HepG2 (cell line): ENCODE data around the gene MAN2B2. TPM values are rescaled to one million over a fixed set of nuclear protein-coding genes. Genes with fewer than 3 reads are reported as not detected.

ENCODE experiments used
- ARHGAP35 ChIP-seq: sonication (generic); formaldehyde crosslinking; IDR thresholded peaks from 2 replicates; pipeline ENCODE4 v1.9.0; 2022; ENCODE audit warnings: mild to moderate bottlenecking, inconsistent platforms, moderate library complexity, missing genetic modification reagents, borderline replicate concordance
- ATRX ChIP-seq: sonication (generic); formaldehyde crosslinking; IDR thresholded peaks from 2 replicates; pipeline ENCODE4 v1.4.0; 2020; ENCODE audit warnings: missing genetic modification reagents, borderline replicate concordance
- BCL6 ChIP-seq: IDR thresholded peaks from 2 replicates; pipeline ENCODE4 v1.6.1; 2016; ENCODE audit warnings: missing genetic modification reagents, missing compliant biosample characterization
- FOXJ3 ChIP-seq: sonication (generic); formaldehyde crosslinking; IDR thresholded peaks from 2 replicates; pipeline ENCODE4 v1.4.0; 2020; ENCODE audit warnings: missing genetic modification reagents, mild to moderate bottlenecking, borderline replicate concordance
- HDAC2 ChIP-seq: sonication (generic); formaldehyde crosslinking; IDR thresholded peaks from 2 replicates; pipeline ENCODE4 v1.4.0; 2020; ENCODE audit warnings: missing genetic modification reagents
- HES4 ChIP-seq: sonication (generic); formaldehyde crosslinking; IDR thresholded peaks from 2 replicates; pipeline ENCODE4 v1.9.0; 2021; ENCODE audit warnings: mild to moderate bottlenecking, missing genetic modification reagents, borderline replicate concordance
- JUN ChIP-seq: sonication (generic); formaldehyde crosslinking; IDR thresholded peaks from 2 replicates; pipeline ENCODE4 v1.4.0; 2020; ENCODE audit warnings: mild to moderate bottlenecking, missing genetic modification reagents
- KDM5A ChIP-seq: fragments of 200-600 bp; sonication (generic); IDR thresholded peaks from 2 replicates; pipeline ENCODE4 v1.7.0; 2018; ENCODE audit warnings: antibody characterized with exemption, mild to moderate bottlenecking, low read length, borderline replicate concordance
- MTA3 ChIP-seq: sonication (generic); formaldehyde crosslinking; IDR thresholded peaks from 2 replicates; pipeline ENCODE4 v1.4.0; 2020; ENCODE audit warnings: missing genetic modification reagents
- ONECUT2 ChIP-seq: sonication (generic); formaldehyde crosslinking; IDR thresholded peaks from 2 replicates; pipeline ENCODE4 v1.4.0; 2020; ENCODE audit warnings: missing genetic modification reagents
- PAWR ChIP-seq: sonication (generic); formaldehyde crosslinking; IDR thresholded peaks from 2 replicates; pipeline ENCODE4 v1.4.0; 2020; ENCODE audit warnings: missing genetic modification reagents, mild to moderate bottlenecking, borderline replicate concordance
- SMC3 ChIP-seq: IDR thresholded peaks from 2 replicates; pipeline ENCODE4 v1.6.1; 2011; ENCODE audit warnings: low read length, improper control_type of control experiment
- TBX3 ChIP-seq: fragments of 450-650 bp; IDR thresholded peaks from 2 replicates; pipeline ENCODE4 v1.6.1; 2017; ENCODE audit warnings: antibody characterized with exemption, mild to moderate bottlenecking, inconsistent platforms, borderline replicate concordance
- TEAD2 ChIP-seq: sonication (generic); formaldehyde crosslinking; IDR thresholded peaks from 2 replicates; pipeline ENCODE4 v1.9.0; 2021; ENCODE audit warnings: missing genetic modification reagents
- ZNF160 ChIP-seq: sonication (generic); formaldehyde crosslinking; IDR thresholded peaks from 2 replicates; pipeline ENCODE4 v1.8.0; 2022; ENCODE audit warnings: mild to moderate bottlenecking, inconsistent platforms, missing genetic modification reagents
- ZNF207 ChIP-seq: fragments of 450-650 bp; IDR thresholded peaks from 2 replicates; pipeline ENCODE4 v1.6.1; 2016; ENCODE audit warnings: antibody characterized with exemption, borderline replicate concordance
- ZNF331 ChIP-seq: sonication (generic); formaldehyde crosslinking; IDR thresholded peaks from 2 replicates; pipeline ENCODE4 v1.4.0; 2020; ENCODE audit warnings: missing genetic modification reagents
- ZNF546 ChIP-seq: sonication (generic); formaldehyde crosslinking; conservative IDR thresholded peaks from 2 replicates; pipeline ENCODE4 v1.8.1; 2023; ENCODE audit warnings: mild to moderate bottlenecking, missing genetic modification reagents
- ZSCAN29 ChIP-seq: sonication (generic); formaldehyde crosslinking; conservative IDR thresholded peaks from 2 replicates; pipeline ENCODE4 v1.4.0; 2020; ENCODE audit warnings: mild to moderate bottlenecking, missing genetic modification reagents
- polyA plus RNA-seq, 8 experiments: library from polyadenylated mRNA; depleted of rRNA in 3 of 8; stranded (reverse) in 7 of 8; unstranded in 1 of 8; fragments of >200 nt; fragmentation: Illumina TruSeq in 4 of 8; extraction: Trizol in 4 of 8; gene quantifications; 2 replicates each; pipeline versions ENCODE4 v1.2.1 to v1.2.3, GENCODE V29; 2011 to 2016; ENCODE audit warnings: low read depth in 4 of 8, missing spikeins in 1 of 8, mixed read lengths in 1 of 8; ENCODE audit not compliant: insufficient read depth in 1 of 8
- total RNA-seq, 5 experiments: library from RNA; depleted of rRNA; stranded (reverse); fragments of >200 nt; fragmentation: Illumina TruSeq; extraction: Trizol; gene quantifications; 2 replicates each; pipeline ENCODE4 v1.2.3, GENCODE V29; 2016; ENCODE audit warnings: low read depth in 1 of 5
- TF ChIP-seq, protein P1 (sequence below): sonication (generic); IDR thresholded peaks from 2 replicates; pipeline ENCODE4 v1.6.1; 2016; ENCODE audit warnings: low read depth, borderline replicate concordance
- TF ChIP-seq, protein P2 (sequence below): sonication (generic); formaldehyde crosslinking; IDR thresholded peaks from 2 replicates; pipeline ENCODE4 v1.4.0; 2020; ENCODE audit warnings: missing genetic modification reagents
- TF ChIP-seq, protein P3 (sequence below): sonication (generic); formaldehyde crosslinking; conservative IDR thresholded peaks from 2 replicates; pipeline ENCODE4 v1.5.0; 2020; ENCODE audit warnings: missing genetic modification reagents
- TF ChIP-seq, protein P4 (sequence below): sonication (generic); formaldehyde crosslinking; IDR thresholded peaks from 2 replicates; pipeline ENCODE4 v1.5.1; 2020; ENCODE audit warnings: missing genetic modification reagents, mild to moderate bottlenecking, borderline replicate concordance
- TF ChIP-seq, protein P5 (sequence below): IDR thresholded peaks from 2 replicates; pipeline ENCODE4 v1.6.1; 2016; ENCODE audit warnings: missing compliant biosample characterization, missing genetic modification reagents, borderline replicate concordance

Gene MAN2B2
- total and polyA plus RNA-seq, 2 of the 13 experiments (the other 11 are each of a cell fraction or from before 2014, with no cell fraction given), result 4.8 to 5.4 TPM

DNA sequence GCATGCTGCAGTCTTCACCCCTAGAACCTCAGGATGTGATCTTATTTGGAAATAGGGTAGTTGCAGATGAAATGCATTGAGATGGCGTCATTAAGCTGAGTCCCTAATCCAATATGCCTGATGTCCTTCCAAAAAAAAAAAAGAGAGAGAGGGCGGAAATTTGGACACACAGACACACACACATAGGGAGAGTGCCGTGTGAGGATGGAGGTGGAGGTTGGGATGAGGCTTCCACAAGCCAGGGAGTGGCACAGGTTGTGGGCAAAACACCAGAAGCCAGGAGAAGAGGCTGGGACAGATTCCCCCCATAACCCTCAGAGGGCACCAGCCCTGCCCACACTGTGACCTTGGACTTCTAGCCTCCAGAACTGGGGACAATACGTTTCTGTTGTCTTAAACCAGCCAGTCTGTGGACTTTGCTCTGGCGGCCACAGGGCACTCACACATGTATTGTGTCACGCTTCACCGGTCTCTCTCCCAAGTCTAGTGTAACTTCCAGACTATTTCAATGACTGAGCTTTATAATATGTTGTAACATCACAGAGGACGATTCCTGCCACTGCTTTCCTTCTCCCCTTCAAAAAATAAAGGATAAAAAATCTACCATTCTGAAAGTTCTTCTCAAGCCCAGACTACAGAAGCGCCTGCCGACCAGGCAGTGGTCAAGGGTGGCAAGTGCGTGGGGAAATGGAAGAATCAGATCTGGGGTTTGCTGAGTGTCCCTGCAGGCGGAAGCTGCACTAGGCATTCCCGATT, 35.8 kb upstream of the MAN2B2 start (continued):
- TF ChIP-seq, protein P1, sequence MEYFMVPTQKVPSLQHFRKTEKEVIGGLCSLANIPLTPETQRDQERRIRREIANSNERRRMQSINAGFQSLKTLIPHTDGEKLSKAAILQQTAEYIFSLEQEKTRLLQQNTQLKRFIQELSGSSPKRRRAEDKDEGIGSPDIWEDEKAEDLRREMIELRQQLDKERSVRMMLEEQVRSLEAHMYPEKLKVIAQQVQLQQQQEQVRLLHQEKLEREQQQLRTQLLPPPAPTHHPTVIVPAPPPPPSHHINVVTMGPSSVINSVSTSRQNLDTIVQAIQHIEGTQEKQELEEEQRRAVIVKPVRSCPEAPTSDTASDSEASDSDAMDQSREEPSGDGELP, result peak; percentile 75; the same call in 1 of the 2 replicates
- TF ChIP-seq HDAC2 (CRISPR knock-in tag) (peak; percentile 86; the same call in 1 of the 2 replicates), ATRX (CRISPR knock-in tag) (no peak), KDM5A (no peak), JUN (CRISPR knock-in tag) (no peak), TBX3 (no peak), TEAD2 (CRISPR knock-in tag) (no peak), BCL6 (peak; percentile 69; the same call in 1 of the 2 replicates), SMC3 (no peak), ARHGAP35 (CRISPR knock-in tag) (no peak), PAWR (CRISPR knock-in tag) (no peak), FOXJ3 (no peak), ZNF207 (no peak), ZSCAN29 (CRISPR knock-in tag) (no peak), MTA3 (CRISPR knock-in tag) (no peak), ZNF546 (CRISPR knock-in tag) (no peak), HES4 (CRISPR knock-in tag) (no peak), ONECUT2 (CRISPR knock-in tag) (no peak), ZNF160 (no peak), ZNF331 (CRISPR knock-in tag) (peak; percentile 55; the same call in 1 of the 2 replicates)
- TF ChIP-seq, protein P2, sequence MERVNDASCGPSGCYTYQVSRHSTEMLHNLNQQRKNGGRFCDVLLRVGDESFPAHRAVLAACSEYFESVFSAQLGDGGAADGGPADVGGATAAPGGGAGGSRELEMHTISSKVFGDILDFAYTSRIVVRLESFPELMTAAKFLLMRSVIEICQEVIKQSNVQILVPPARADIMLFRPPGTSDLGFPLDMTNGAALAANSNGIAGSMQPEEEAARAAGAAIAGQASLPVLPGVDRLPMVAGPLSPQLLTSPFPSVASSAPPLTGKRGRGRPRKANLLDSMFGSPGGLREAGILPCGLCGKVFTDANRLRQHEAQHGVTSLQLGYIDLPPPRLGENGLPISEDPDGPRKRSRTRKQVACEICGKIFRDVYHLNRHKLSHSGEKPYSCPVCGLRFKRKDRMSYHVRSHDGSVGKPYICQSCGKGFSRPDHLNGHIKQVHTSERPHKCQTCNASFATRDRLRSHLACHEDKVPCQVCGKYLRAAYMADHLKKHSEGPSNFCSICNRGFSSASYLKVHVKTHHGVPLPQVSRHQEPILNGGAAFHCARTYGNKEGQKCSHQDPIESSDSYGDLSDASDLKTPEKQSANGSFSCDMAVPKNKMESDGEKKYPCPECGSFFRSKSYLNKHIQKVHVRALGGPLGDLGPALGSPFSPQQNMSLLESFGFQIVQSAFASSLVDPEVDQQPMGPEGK (CRISPR knock-in tag), result 0 out of 2 replicates have a peak, but pooled peaks have one; percentile 32
- TF ChIP-seq, protein P3, sequence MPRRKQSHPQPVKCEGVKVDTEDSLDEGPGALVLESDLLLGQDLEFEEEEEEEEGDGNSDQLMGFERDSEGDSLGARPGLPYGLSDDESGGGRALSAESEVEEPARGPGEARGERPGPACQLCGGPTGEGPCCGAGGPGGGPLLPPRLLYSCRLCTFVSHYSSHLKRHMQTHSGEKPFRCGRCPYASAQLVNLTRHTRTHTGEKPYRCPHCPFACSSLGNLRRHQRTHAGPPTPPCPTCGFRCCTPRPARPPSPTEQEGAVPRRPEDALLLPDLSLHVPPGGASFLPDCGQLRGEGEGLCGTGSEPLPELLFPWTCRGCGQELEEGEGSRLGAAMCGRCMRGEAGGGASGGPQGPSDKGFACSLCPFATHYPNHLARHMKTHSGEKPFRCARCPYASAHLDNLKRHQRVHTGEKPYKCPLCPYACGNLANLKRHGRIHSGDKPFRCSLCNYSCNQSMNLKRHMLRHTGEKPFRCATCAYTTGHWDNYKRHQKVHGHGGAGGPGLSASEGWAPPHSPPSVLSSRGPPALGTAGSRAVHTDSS (CRISPR knock-in tag), result no peak
- TF ChIP-seq, protein P4, sequence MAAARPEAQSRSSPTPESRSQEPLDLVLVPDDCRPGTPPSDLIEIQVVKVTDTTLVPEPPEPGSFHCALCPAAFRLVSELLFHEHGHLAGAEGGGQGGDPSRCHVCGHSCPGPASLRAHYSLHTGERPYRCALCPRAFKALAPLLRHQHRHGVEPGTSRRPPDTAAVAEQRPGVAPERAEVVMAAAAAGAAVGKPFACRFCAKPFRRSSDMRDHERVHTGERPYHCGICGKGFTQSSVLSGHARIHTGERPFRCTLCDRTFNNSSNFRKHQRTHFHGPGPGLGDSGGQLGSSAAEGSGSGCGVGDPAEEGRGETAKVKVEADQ, result no peak
- TF ChIP-seq, protein P5, sequence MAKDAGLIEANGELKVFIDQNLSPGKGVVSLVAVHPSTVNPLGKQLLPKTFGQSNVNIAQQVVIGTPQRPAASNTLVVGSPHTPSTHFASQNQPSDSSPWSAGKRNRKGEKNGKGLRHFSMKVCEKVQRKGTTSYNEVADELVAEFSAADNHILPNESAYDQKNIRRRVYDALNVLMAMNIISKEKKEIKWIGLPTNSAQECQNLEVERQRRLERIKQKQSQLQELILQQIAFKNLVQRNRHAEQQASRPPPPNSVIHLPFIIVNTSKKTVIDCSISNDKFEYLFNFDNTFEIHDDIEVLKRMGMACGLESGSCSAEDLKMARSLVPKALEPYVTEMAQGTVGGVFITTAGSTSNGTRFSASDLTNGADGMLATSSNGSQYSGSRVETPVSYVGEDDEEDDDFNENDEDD, result no peak; the same call in 1 of the 2 replicates
